ENCODE results near the gene SETD1B. TPM values are rescaled to one million over a fixed set of nuclear protein-coding genes. Genes with fewer than 3 reads are reported as not detected.

The SETD1B gene
- polyA plus RNA-seq, 3 donors from 2014 or later, result 0.56 to 2.3 TPM; not detected in 1

DNA sequence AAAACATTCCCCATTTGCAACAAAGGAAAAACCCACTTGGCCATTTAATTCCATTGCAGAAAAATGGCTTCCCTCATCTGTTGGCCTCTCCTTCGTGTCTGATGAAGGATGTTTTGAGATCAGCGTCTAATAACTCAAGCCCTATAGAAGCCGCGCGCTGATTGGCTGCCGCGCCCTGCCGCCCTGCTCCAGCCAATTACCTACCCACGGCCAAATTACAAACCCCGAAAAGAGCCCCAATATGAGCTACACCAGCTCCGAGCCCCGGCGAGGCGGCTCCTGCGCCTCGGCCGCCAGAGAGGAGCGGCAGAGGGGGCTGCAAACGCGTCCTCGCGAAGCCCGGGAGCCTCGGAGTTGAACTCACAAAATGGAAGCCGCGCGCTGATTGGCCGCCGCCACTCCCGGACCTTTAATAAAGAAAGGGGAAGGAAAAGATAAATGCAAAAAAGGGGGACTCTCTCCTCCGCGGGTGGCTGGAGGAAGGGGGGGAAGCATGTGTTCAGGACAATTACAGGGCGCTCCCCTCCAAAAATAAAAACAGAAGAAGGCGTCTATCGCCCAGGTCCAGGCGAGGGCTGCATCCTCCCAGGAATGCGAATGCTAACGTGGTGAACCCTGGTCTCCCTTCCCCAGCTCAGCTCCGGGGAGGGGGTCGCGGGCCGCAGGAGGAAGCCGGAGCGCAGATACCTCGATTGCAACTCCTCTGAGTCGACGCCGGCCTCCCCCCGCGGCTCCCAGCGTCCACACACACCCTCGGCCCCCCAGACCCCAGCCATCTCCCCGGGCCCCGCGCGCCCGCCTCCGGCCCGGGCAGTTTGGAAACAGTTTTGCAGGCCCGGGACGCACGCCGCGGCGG lies 738 bp upstream of the SETD1B start:
- peaks cover 54 to 61% of the 10 kb centered on the region in 2 donors for H3K4me1 Mint-ChIP-seq
- DNase-seq, result peak; percentile 90 to 91 (median 91)

GRCh38 chr12:121804417-121805111 lies 755 bp downstream of the SETD1B start:
- peak; percentile 62 to 71 (median 67) for DNase-seq
- H3K4me1 Mint-ChIP-seq, result peaks cover 49 to 51% of the 10 kb centered on the region in 2 donors
- H3K27me3 Mint-ChIP-seq (ENCODE audit: low read depth in 3 of 3), result peaks cover 12 to 29% (median 22%) of the 10 kb centered on the region in 3 donors
- H3K27ac Mint-ChIP-seq, result peak overlapping the region; percentile 89 to 99 (median 97)
- H3K36me3 Mint-ChIP-seq, result peaks cover 9 to 14% (median 9%) of the 10 kb centered on the region in 3 donors
- peak overlapping the region; percentile 94 to 99 (median 98) for H3K4me3 Mint-ChIP-seq
- no peaks in the 10 kb centered on the region for H3K9me3 Mint-ChIP-seq

More for the DNA sequence above, 738 bp upstream of the SETD1B start:
- Mint-ChIP-seq H3K9me3 (no peaks in the 10 kb centered on the region), H3K4me3 (peak overlapping the region; percentile 90 to 95 (median 92)), H3K36me3 (peaks cover 3 to 4% (median 3%) of the 10 kb centered on the region in 3 donors), H3K27ac (peak overlapping the region; percentile 94 to 98 (median 96)), H3K27me3 (ENCODE audit: low read depth in 3 of 3) (peaks cover 14 to 40% (median 24%) of the 10 kb centered on the region in 3 donors)

DNA sequence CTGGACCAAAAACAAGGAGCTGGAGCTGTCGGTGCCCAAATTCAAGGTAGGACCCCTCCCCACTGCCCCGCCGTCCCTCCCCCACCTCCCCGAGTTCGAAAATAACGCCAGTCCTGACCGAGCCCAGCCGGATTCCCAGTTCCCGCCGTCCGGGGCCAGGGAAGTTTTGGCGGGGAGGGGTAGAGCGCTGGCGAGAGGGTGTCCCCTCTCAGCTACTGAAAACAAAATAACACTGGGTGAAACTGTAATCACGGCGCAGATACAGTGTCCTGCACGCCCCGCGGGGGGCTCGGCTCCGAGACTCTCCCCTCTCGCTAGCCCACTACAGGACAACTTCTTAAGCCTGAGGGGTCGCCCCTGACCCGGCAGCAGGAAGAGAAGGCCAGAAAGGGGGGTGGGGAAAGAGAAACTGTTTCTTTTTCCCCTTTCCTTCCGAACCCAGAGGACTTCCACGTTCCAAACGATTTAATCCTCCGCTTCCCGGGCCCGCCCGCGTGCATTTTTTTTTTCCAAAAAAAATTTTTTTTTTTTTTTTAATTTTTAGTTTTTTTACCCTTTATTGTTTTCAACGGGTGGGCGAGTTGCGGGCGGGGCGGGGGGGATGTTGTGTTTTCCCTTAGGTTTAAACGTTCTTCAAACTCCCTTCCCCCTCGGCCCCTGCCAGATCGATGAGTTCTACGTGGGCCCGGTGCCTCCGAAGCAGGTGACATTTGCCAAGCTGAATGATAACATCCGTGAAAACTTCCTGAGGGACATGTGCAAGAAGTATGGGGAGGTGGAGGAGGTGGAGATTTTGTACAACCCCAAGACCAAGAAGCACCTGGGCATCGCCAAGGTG lies 1.6 kb downstream of the SETD1B start:
- Mint-ChIP-seq H3K4me3 (peak overlapping the region; percentile 94 to 99 (median 98)), H3K36me3 (peaks cover 9 to 17% (median 11%) of the 10 kb centered on the region in 3 donors), H3K27me3 (ENCODE audit: low read depth in 3 of 3) (peaks cover 10 to 28% (median 19%) of the 10 kb centered on the region in 3 donors), H3K27ac (peak overlapping the region; percentile 89 to 99 (median 97)), H3K4me1 (peaks cover 50 to 52% of the 10 kb centered on the region in 2 donors), H3K9me3 (no peaks in the 10 kb centered on the region)
- DNase-seq, result peak; percentile 34 to 39 (median 35)

DNA sequence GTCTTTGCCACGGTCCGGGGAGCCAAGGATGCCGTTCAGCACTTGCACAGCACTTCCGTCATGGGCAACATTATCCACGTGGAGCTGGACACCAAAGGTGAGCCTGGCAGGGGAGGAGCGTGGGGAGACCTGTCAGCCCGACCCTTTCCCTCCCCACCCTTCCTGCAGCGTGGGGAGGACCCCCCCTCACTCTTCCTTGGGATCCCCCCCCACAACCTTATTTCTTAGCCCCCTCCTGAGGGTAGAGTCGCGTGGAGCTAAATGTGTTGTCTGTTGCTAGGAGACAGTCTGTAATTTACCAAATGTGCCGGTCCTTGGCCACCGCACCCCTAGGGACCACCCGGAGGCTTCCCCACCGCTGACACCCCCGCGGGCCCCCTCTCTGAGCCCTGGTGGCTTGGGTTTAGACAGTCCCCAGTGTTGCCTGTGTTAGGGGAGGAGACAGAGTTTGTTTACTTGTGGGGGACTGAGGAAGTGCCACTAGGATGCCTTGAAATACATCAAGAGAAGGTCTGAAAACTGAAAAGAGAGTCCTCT lies 2.3 kb downstream of the SETD1B start:
- peak; percentile 52 to 61 (median 55) for DNase-seq
- Mint-ChIP-seq H3K9me3 (no peaks in the 10 kb centered on the region), H3K4me3 (peak overlapping the region; percentile 82 to 98 (median 88)), H3K36me3 (peaks cover 9 to 21% (median 11%) of the 10 kb centered on the region in 3 donors), H3K27me3 (ENCODE audit: low read depth in 3 of 3) (peaks cover 10 to 24% (median 19%) of the 10 kb centered on the region in 3 donors), H3K4me1 (peaks cover 54 to 56% of the 10 kb centered on the region in 2 donors), H3K27ac (peak overlapping the region; percentile 89 to 98 (median 94))

DNA sequence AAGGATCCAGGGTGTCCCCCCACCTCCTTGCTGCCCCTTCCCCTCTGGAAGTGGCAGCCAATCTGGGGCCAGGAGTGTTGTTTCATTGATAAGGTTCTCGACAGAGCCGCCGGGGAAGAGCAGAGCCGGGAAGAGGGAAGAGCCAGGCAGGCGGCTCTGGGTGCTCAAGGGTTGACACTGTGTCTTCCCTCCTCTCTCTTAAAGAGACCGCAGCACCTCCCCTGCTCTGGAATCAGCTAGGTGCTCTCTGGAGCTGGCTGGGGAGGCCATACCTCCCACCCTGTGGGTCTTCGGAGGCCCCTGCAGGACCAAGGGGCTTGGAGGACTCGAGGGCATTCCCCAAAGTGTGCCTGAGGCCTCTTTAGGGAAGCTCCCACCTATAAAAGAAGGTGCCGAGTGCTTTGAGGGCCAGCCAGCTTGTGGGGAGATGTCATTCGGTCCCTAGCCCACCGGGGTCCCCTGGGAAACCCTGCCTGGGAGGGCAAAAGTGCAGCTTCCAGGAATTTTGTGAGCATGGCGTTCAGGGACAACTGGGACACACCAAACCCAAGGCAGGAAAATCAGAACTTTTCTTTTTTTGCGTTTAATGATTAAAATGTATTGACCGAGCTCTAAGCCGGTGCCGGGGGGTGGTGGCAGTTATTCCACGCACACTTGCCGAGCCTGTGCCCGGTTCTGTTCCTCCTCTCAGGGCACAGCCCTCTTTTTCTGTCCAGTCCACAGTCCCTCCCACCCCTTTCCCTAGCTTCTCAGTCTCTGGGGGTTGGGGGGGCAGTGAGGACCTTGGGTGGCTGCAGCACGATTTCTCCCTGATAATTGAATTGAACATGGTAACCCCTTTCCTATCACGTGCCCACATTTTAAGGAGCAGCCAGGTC lies 3.0 kb downstream of the SETD1B start:
- Mint-ChIP-seq H3K4me3 (peak overlapping the region; percentile 82 to 98 (median 88)), H3K27ac (peak overlapping the region; percentile 89 to 98 (median 94)), H3K9me3 (no peaks in the 10 kb centered on the region), H3K4me1 (peaks cover 56 to 58% of the 10 kb centered on the region in 2 donors), H3K36me3 (peaks cover 9 to 22% (median 11%) of the 10 kb centered on the region in 3 donors), H3K27me3 (ENCODE audit: low read depth in 3 of 3) (peaks cover 10 to 20% (median 14%) of the 10 kb centered on the region in 3 donors)
- no peak for DNase-seq

GRCh38 chr12:121807642-121808347 lies 4.0 kb downstream of the SETD1B start:
- H3K4me3 Mint-ChIP-seq, result peak overlapping the region in 1 of 5 donors; percentile 17
- H3K27me3 Mint-ChIP-seq (ENCODE audit: low read depth in 3 of 3), result peaks cover 10 to 14% (median 11%) of the 10 kb centered on the region in 3 donors
- no peaks in the 10 kb centered on the region for H3K9me3 Mint-ChIP-seq
- H3K4me1 Mint-ChIP-seq, result peaks cover 53 to 55% of the 10 kb centered on the region in 2 donors
- H3K36me3 Mint-ChIP-seq, result peaks cover 9 to 22% (median 11%) of the 10 kb centered on the region in 3 donors
- no peak for DNase-seq
- H3K27ac Mint-ChIP-seq, result no peak overlapping the region

GRCh38 chr12:121808623-121809022 lies 4.8 kb downstream of the SETD1B start:
- Mint-ChIP-seq H3K4me1 (peaks cover 57 to 59% of the 10 kb centered on the region in 2 donors), H3K36me3 (peaks cover 9 to 22% (median 11%) of the 10 kb centered on the region in 3 donors)

GRCh38 chr12:121809712-121810116 lies 5.9 kb downstream of the SETD1B start:
- Mint-ChIP-seq H3K27me3 (ENCODE audit: low read depth in 3 of 3) (peaks cover 3 to 6% (median 3%) of the 10 kb centered on the region in 3 donors), H3K36me3 (peaks cover 9 to 22% (median 11%) of the 10 kb centered on the region in 3 donors), H3K27ac (peak overlapping the region in 1 of 6 donors; percentile 43), H3K4me3 (no peak overlapping the region), H3K9me3 (no peaks in the 10 kb centered on the region), H3K4me1 (peaks cover 57 to 60% of the 10 kb centered on the region in 2 donors)
- no peak for DNase-seq

More at GRCh38 chr12:121808623-121809022, 4.8 kb downstream of the SETD1B start:
- Mint-ChIP-seq H3K4me3 (peak overlapping the region in 1 of 5 donors; percentile 46), H3K27me3 (ENCODE audit: low read depth in 3 of 3) (peaks cover 6 to 9% (median 7%) of the 10 kb centered on the region in 3 donors), H3K9me3 (no peaks in the 10 kb centered on the region), H3K27ac (peak overlapping the region in 3 of 6 donors; percentile 12 to 69 (median 45))
- DNase-seq, result no peak

GRCh38 chr12:121810234-121810817 lies 6.5 kb downstream of the SETD1B start:
- Mint-ChIP-seq H3K9me3 (no peaks in the 10 kb centered on the region), H3K4me3 (no peak overlapping the region), H3K27me3 (ENCODE audit: low read depth in 3 of 3) (peaks cover 2 to 4% (median 3%) of the 10 kb centered on the region in 3 donors), H3K36me3 (peaks cover 9 to 25% (median 11%) of the 10 kb centered on the region in 3 donors), H3K27ac (peak overlapping the region in 1 of 6 donors; percentile 80), H3K4me1 (peaks cover 56% of the 10 kb centered on the region in 2 donors)
- no peak for DNase-seq

- Mint-ChIP-seq H3K27me3 (ENCODE audit: low read depth in 3 of 3) (peaks cover 0 to 3% (median 1%) of the 10 kb centered on the region in 3 donors), H3K9me3 (no peaks in the 10 kb centered on the region), H3K4me1 (peaks cover 50 to 53% of the 10 kb centered on the region in 2 donors), H3K4me3 (peak overlapping the region; percentile 62 to 79 (median 71)), H3K36me3 (peaks cover 9 to 27% (median 11%) of the 10 kb centered on the region in 3 donors), H3K27ac (peak overlapping the region in 5 of 6 donors; percentile 13 to 80 (median 40))
- no peak for DNase-seq
Measured at GRCh38 chr12:121810833-121811433, 7.1 kb downstream of the SETD1B start.
